Gastrocnemius medialis (tissue), 4 donors: Measurements from ENCODE around the gene DNAJB6. TPM values are rescaled to one million over a fixed set of nuclear protein-coding genes. Genes with fewer than 3 reads are reported as not detected.

Experiments used
- ATAC-seq, 2 donors: fragments of 150-250 bp; one replicate each; pipeline ENCODE4 v1.9.1; 2016
- DNase-seq, 2 donors: peaks; one replicate each; pipeline ENCODE4 v3.0.0-alpha.2; 2019
- H3K27ac ChIP-seq, 4 donors: fragments of 200-600 bp; sonication (generic); 1 replicate in 1 of 4; 2 replicates in 3 of 4; pipeline ENCODE4 v1.5.1; 2016 to 2018; ENCODE audit warnings: mild to moderate bottlenecking in 2 of 4, moderate library complexity in 1 of 4
- H3K27me3 ChIP-seq, 3 donors: fragments of 200-600 bp; sonication (generic) in 2 of 3; 1 replicate in 1 of 3; 2 replicates in 2 of 3; pipeline versions ENCODE4 v1.5.1 to v1.6.0; 2016 to 2019; ENCODE audit warnings: mild to moderate bottlenecking in 1 of 3, moderate library complexity in 1 of 3
- H3K36me3 ChIP-seq, 2 donors: fragments of 200-600 bp; sonication (generic) in 1 of 2; one replicate each; pipeline ENCODE4 v1.5.1; 2017 to 2018
- H3K4me1 ChIP-seq, 2 donors: fragments of 200-600 bp; sonication (generic) in 1 of 2; one replicate each; pipeline ENCODE4 v1.5.1; 2016 to 2017; ENCODE audit warnings: mild to moderate bottlenecking in 2 of 2
- H3K4me3 ChIP-seq, 4 donors: fragments of 200-600 bp; sonication (generic) in 3 of 4; 1 replicate in 1 of 4; 2 replicates in 3 of 4; pipeline ENCODE4 v1.5.1; 2016 to 2019; ENCODE audit warnings: mild to moderate bottlenecking in 2 of 4
- H3K9me3 ChIP-seq, 3 donors: fragments of 200-600 bp; sonication (generic) in 2 of 3; 1 replicate in 1 of 3; 2 replicates in 2 of 3; pipeline ENCODE4 v1.5.1; 2016 to 2019
- POLR2A ChIP-seq, 2 donors: fragments of 450-650 bp; IDR thresholded peaks; one replicate each; pipeline ENCODE4 v1.6.1; 2017; ENCODE audit warnings: antibody characterized with exemption in 2 of 2, mild to moderate bottlenecking in 2 of 2, moderate library complexity in 2 of 2
- in situ Hi-C, 4 donors: fragments of 200-750 bp; cut with MboI; loops; one replicate each; pipeline versions ENCODE4 v1.15.0 to v1.8.0; 2017; ENCODE audit warnings: low sequenced_read_pairs in 4 of 4
- intact Hi-C: fragments of 100-400 bp; cut with DNase I; formaldehyde crosslinking; loops from one replicate; pipeline ENCODE4 v1.15.1; 2023; ENCODE audit warnings: low total_unique reads
- total RNA-seq, 4 donors: library from RNA; depleted of rRNA; stranded (reverse); fragments of >200 nt; gene quantifications; one replicate each; pipeline versions ENCODE4 v1.1.0 to v1.2.3, GENCODE V29; 2016
- TF ChIP-seq, protein P1 (sequence below), 5 experiments: fragments of 450-650 bp in 3 of 5; fragments of 200-600 bp in 2 of 5; sonication (generic) in 2 of 5; IDR thresholded peaks in 4 of 5; conservative IDR thresholded peaks in 1 of 5; 1 replicate in 4 of 5; 2 replicates in 1 of 5; pipeline ENCODE4 v1.5.1; 2016 to 2019; ENCODE audit warnings: antibody characterized with exemption in 5 of 5, mild to moderate bottlenecking in 3 of 5, moderate library complexity in 3 of 5

Gene DNAJB6
- total RNA-seq, 4 donors from 2014 or later, result 130 to 269 (median 188) TPM

DNA sequence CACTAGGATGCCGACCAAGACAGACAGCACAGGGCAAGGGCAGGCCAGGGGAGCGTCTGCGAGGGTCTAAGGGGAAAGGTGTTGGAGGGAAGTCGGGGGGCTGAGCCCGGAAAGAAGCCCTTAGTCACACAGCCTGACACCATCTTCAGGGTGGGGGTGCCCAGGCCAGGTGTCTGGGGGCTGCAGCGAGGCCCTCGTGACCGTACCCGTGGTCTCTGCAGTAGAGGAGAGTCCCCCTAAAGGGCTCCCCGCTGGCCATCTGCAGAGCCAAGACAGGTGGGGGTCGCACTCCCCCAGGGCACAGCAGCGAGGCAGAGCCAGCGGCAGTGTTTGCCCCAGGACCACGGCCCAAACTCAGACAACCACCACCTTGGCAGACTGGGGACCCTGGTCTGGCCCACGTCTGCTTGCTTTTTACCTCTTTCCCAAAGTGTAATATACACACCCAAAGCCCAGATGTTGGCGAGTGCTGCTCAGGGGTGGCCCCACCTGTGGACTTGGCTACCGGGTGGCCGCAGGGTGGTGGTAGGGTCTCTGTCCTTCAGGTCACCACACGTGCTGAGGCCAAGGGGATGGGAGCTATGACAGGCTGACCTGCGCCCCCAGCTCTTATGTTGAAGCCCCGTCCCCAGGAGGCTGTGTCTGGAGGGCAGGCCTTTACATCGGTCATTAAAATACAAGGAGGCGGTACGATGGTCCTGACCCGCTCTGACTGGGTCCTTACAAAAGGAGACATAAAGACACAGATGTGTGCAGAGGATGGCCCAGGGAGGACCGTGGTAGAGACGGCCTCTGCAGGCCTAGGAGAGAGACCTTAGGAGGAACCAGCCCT, 107.4 kb downstream of the DNAJB6 start:
- TF ChIP-seq, protein P1, sequence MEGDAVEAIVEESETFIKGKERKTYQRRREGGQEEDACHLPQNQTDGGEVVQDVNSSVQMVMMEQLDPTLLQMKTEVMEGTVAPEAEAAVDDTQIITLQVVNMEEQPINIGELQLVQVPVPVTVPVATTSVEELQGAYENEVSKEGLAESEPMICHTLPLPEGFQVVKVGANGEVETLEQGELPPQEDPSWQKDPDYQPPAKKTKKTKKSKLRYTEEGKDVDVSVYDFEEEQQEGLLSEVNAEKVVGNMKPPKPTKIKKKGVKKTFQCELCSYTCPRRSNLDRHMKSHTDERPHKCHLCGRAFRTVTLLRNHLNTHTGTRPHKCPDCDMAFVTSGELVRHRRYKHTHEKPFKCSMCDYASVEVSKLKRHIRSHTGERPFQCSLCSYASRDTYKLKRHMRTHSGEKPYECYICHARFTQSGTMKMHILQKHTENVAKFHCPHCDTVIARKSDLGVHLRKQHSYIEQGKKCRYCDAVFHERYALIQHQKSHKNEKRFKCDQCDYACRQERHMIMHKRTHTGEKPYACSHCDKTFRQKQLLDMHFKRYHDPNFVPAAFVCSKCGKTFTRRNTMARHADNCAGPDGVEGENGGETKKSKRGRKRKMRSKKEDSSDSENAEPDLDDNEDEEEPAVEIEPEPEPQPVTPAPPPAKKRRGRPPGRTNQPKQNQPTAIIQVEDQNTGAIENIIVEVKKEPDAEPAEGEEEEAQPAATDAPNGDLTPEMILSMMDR (IDR thresholded peaks at IDR 0.05 in 4 of 5, conservative IDR thresholded peaks at IDR 0.05 in 1 of 5), result no peak
- TF ChIP-seq POLR2A (IDR thresholded peaks at IDR 0.05), result no peak
- intact Hi-C loops (no loop called here), in situ Hi-C loops (no loop called here)
- Histone ChIP-seq H3K27me3 (no peaks in the 10 kb centered on the region), H3K9me3 (no peaks in the 10 kb centered on the region), H3K4me1 (no peaks in the 10 kb centered on the region), H3K27ac (no peak overlapping the region), H3K4me3 (no peak overlapping the region), H3K36me3 (no peaks in the 10 kb centered on the region)
- ATAC-seq, result no peak
- peak in 1 of 2 donors; percentile 8 for DNase-seq

DNA sequence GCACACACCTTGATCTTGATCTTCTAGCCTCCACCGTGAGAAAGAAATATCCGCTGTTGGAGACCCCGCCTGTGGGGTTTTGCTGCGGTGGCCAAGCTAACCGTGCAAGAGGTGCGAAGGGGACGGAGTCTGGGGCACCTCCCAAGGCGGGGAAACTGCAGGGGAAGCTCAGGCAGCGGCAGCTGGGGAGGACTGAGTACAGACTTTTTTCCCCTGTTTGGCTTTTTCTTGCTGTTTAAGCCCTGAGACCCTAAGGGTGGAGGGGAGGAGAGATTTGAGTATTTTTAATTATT, 108.0 kb downstream of the DNAJB6 start:
- DNase-seq, result no peak
- intact Hi-C loops, result no loop called here
- no peaks in the 10 kb centered on the region for H3K27me3 ChIP-seq

DNA sequence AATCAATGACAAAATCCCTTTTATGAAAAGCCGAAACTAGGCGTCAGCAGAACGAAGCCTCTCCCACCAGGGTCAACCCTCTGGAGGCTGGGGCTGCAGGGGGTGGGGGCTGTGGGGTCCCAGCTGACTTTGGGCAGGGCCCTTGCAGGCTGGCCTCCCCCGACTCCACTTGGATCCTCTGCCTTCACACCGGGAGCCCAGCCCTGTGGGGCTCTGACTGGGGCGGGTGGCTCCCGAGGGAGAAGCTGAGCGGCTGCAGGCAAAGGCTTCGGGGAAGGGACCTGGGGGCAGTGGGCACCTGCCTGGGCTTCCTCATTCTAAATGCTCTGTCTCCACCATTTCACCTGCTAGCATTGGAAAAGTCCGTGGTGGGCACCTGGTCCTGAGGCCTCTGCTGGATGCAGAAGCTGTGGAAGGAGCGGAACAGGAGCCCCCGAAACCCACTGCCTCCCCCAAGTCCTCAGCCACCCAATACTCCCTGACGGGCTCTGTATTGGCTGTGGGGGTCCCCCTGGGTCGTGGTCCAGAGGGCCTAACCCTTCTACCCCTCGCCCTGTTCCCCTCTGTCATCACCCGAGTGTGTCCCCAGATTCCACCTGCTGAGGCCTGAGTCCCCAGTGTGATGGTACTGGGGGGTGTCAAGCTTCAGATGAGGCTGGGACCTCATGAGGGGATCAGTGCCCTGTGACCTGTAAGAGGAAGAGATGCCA, 108.6 kb downstream of the DNAJB6 start:
- no peak overlapping the region for H3K27ac ChIP-seq
- H3K4me3 ChIP-seq, result no peak overlapping the region
- no peaks in the 10 kb centered on the region for H3K36me3 ChIP-seq
- ATAC-seq (no peak), DNase-seq (peak in 1 of 2 donors; percentile 5)
- no peaks in the 10 kb centered on the region for H3K9me3 ChIP-seq
- H3K27me3 ChIP-seq, result no peaks in the 10 kb centered on the region
- TF ChIP-seq POLR2A (IDR thresholded peaks at IDR 0.05), result no peak
- TF ChIP-seq, protein P1 (IDR thresholded peaks at IDR 0.05 in 4 of 5, conservative IDR thresholded peaks at IDR 0.05 in 1 of 5), result no peak
- intact Hi-C loops (no loop called here), in situ Hi-C loops (no loop called here)
- no peaks in the 10 kb centered on the region for H3K4me1 ChIP-seq

More for the DNA sequence above, 108.0 kb downstream of the DNAJB6 start:
- Histone ChIP-seq H3K4me1 (no peaks in the 10 kb centered on the region), H3K9me3 (no peaks in the 10 kb centered on the region), H3K4me3 (no peak overlapping the region), H3K27ac (no peak overlapping the region), H3K36me3 (no peaks in the 10 kb centered on the region)
- no peak for TF ChIP-seq POLR2A (IDR thresholded peaks at IDR 0.05)
- TF ChIP-seq, protein P1 (IDR thresholded peaks at IDR 0.05 in 4 of 5, conservative IDR thresholded peaks at IDR 0.05 in 1 of 5), result no peak
- ATAC-seq, result no peak
- in situ Hi-C loops, result no loop called here

DNA sequence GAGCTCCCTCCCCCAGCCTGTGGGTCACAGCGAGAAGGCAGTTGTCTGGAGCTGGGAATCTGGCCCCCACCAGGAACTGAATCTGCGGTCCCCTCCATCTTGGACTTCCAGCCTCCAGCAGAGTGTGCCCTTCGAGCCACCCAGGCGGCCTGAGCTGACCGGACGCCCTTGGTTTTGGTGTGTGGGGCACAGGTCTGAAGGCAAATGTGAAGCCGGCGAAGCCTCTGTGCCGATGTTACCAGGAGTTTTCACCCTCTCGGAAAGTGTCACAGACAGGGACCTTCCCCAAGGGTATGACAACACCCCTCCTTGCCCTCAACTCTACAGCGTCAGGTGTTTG, 109.1 kb downstream of the DNAJB6 start:
- no peaks in the 10 kb centered on the region for H3K27me3 ChIP-seq
- no peaks in the 10 kb centered on the region for H3K9me3 ChIP-seq
- no peaks in the 10 kb centered on the region for H3K4me1 ChIP-seq
- in situ Hi-C loops, result no loop called here
- H3K4me3 ChIP-seq, result no peak overlapping the region
- intact Hi-C loops, result no loop called here
- H3K36me3 ChIP-seq, result no peaks in the 10 kb centered on the region
- no peak for TF ChIP-seq POLR2A (IDR thresholded peaks at IDR 0.05)
- TF ChIP-seq, protein P1 (IDR thresholded peaks at IDR 0.05 in 4 of 5, conservative IDR thresholded peaks at IDR 0.05 in 1 of 5), result no peak
- H3K27ac ChIP-seq, result no peak overlapping the region
- ATAC-seq (no peak), DNase-seq (peak in 1 of 2 donors; percentile 1)
